22Rv1 (cell line): ENCODE measurements around the gene RNF212B.

ENCODE experiments used
- ZFX ChIP-seq: fragments of 450-650 bp; IDR thresholded peaks from 2 replicates; pipeline ENCODE4 v1.6.1; 2017; ENCODE audit warnings: antibody characterized with exemption, borderline replicate concordance
- TF ChIP-seq, protein P1 (sequence below): fragments of 450-650 bp; IDR thresholded peaks from 2 replicates; pipeline ENCODE4 v1.5.1; 2017; ENCODE audit warnings: mild to moderate bottlenecking

DNA sequence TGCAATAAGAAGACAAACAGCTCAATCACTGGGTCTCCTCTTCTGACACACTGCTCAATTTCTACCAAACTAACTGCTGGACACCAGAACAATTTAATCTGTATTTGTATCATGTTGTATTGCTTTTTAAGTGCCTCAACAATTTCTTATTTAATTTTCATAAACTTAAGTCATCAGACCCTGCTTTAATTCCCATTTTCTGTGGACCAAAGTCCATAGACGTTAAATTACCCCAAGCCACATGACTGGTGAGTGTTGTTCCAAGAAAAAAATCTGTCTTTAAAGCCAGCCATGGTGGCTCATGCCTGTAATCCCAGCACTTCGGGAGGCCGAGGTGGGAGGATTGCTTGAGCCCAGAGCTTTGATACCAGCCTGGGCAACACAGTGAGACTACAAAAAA, 39.5 kb downstream of the RNF212B start:
- TF ChIP-seq, protein P1, sequence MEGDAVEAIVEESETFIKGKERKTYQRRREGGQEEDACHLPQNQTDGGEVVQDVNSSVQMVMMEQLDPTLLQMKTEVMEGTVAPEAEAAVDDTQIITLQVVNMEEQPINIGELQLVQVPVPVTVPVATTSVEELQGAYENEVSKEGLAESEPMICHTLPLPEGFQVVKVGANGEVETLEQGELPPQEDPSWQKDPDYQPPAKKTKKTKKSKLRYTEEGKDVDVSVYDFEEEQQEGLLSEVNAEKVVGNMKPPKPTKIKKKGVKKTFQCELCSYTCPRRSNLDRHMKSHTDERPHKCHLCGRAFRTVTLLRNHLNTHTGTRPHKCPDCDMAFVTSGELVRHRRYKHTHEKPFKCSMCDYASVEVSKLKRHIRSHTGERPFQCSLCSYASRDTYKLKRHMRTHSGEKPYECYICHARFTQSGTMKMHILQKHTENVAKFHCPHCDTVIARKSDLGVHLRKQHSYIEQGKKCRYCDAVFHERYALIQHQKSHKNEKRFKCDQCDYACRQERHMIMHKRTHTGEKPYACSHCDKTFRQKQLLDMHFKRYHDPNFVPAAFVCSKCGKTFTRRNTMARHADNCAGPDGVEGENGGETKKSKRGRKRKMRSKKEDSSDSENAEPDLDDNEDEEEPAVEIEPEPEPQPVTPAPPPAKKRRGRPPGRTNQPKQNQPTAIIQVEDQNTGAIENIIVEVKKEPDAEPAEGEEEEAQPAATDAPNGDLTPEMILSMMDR, result no peak
- no peak for TF ChIP-seq ZFX
